Activated naive CD4-positive, alpha-beta T cell (primary cell): ENCODE data around the gene ACP1.
"Not testable (repeated sequence)": the region's sequence is repeated elsewhere in the genome, so short reads cannot be mapped to it uniquely, and the experiment has no call there.

Experiments
- DNase-seq, 4 experiments: peaks; one replicate each; lab custom pipeline; 2025; lab: John Stamatoyannopoulos, UW

The ACP1 gene

GRCh38 chr2:310994-311393 lies 46.2 kb downstream of the ACP1 start:
- DNase-seq: no peak

- DNase-seq: no peak
Measured at GRCh38 chr2:313991-314390, 49.2 kb downstream of the ACP1 start.

GRCh38 chr2:314561-315336 lies 50.0 kb downstream of the ACP1 start:
- DNase-seq: no peak

GRCh38 chr2:315925-316324 lies 51.2 kb downstream of the ACP1 start:
- not testable (repeated sequence) for DNase-seq

GRCh38 chr2:316381-316780 lies 51.6 kb downstream of the ACP1 start:
- no peak for DNase-seq

DNA sequence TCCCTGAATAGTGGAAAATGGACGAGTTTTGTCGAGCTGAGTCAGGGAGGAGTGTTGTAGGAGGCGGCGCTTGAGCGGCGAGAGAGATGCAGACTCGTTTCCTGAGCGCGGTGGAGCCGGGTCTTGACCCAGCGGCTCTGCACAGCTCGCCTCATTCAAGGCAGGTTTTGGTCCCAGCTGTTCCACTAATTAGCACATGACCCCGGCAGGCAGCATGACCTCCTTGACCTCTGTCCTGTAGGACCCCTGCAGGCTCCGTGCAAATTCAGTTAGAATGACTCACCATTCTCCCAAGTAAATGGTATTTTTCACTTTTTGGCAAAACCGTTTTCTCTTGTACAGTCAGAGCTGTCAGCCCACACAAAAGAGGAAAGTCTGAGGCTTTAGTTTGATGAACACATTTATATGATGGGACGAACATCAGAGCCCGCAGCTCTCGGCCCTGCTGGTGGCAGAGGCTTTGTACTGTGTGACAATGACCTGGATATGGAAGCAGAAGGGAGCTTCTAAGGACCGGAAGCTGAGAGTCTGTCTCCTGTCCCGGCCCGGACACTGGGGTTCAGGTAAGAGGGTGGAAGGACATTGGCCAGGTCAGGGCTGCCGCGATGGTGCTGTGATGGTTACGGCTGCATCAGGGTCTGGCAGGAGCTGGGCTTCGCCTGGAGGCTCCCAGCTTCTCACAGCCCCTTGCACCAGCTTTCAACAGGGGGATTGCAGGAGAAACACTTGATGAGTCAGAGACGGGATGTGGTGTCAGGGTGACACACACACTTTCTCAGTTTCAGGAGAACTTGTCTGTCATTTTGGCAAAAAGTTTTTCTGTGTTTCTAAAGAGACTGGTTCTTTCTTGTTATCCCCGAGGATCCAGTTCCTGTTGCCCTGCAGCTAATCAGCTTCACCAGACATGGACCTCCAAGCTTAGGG lies 53.0 kb downstream of the ACP1 start:
- no peak for DNase-seq

DNA sequence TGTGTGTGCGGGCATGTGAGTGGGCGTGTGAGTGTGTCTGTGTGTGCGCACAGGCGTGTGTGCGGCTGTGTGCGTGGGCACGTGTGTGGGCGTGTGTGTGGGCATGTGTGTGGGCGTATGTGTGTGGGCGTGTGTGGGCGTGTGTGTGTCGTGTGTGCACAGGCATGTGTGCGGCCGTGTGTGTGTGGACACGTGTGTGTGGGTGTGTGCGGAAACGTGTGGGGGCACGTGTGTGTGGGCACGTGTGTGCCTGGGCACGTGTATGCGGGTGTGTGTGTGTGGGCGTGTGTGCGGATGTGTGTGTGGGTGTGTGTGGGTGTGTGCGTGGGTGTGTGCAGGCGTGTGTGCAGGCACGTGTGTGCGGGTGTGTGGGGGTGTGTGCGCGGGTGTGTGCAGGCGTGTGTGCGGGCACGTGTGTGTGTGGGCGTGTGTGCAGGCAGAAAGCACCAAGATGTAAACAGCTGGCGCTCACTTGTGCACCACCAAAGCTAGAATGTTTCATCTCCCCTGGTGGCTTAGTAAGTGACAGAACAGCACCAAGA lies 54.4 kb downstream of the ACP1 start:
- DNase-seq: no peak

- no peak for DNase-seq
Measured at GRCh38 chr2:320561-320960, 55.8 kb downstream of the ACP1 start.

DNA sequence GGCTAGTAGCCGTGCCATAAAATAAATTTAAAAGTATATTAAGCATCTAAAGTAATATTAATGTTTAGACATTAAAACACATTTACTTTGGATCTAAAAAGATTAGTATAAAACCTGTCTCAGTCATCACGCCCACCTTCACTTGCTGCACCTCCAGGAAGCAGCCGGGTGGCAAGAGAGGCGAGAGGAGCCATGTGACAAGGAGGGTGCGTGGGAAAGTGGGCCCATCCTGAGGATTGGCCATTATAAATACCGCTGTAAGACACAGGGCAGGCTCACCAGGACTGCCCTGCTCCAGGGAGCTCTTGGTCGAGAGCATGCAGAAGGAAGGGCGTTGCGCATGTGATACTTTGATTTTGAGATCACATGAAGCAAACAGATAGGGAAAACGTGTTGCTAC lies 57.6 kb downstream of the ACP1 start:
- DNase-seq: no peak

GRCh38 chr2:323035-323434 lies 58.3 kb downstream of the ACP1 start:
- no peak for DNase-seq
